PC-3 (cell line): ENCODE data around the gene APOE. TPM values are rescaled to one million over a fixed set of nuclear protein-coding genes. Genes with fewer than 3 reads are reported as not detected.
"Not testable (repeated sequence)": the region's sequence is repeated elsewhere in the genome, so short reads cannot be mapped to it uniquely, and the experiment has no call there.

Source experiments
- ATAC-seq: fragments of 200-7000 bp; cut with Tn5 transposase; 2 replicates; pipeline ENCODE4 v1.9.1; 2020; ENCODE audit warnings: mild to moderate bottlenecking, moderate library complexity
- BruUV-seq: library from RNA; stranded (reverse); fragments of 400-500 nt; replicated peaks from 2 replicates; lab custom pipeline; 2021; lab: Mats Ljungman, UMichigan
- CTCF ChIA-PET: fragments of 300-600 bp; sonication (Branson Sonifier 250); formaldehyde crosslinking; loops from one replicate; lab custom pipeline; 2022; ENCODE audit warnings: antibody characterized with exemption; lab: Charles Lee
- POLR2A ChIA-PET: fragments of 300-600 bp; sonication (Branson Sonifier 250); formaldehyde crosslinking; loops from one replicate; lab custom pipeline; 2022; ENCODE audit warnings: antibody characterized with exemption; ENCODE audit not compliant: unreplicated experiment; lab: Charles Lee
- DNase-seq: peaks from one replicate; pipeline ENCODE4 v3.0.0-alpha.2; 2015
- H2AFZ ChIP-seq: fragments of 300-600 bp; sonication (generic); 2 replicates; pipeline ENCODE4 v1.6.0; 2016; ENCODE audit warnings: antibody characterized with exemption, low read length
- H3F3A ChIP-seq: fragments of 300-600 bp; sonication (generic); one replicate; pipeline ENCODE4 v1.6.0; 2017; ENCODE audit warnings: antibody characterized with exemption, low read length, control low read depth, mild to moderate bottlenecking; ENCODE audit not compliant: unreplicated experiment
- H3K27ac ChIP-seq: fragments of 300-600 bp; sonication (generic); 2 replicates; pipeline ENCODE4 v1.5.1; 2016; ENCODE audit warnings: mild to moderate bottlenecking, low read length
- H3K27me3 ChIP-seq: fragments of 300-600 bp; sonication (generic); 2 replicates; pipeline ENCODE4 v1.6.1; 2016; ENCODE audit warnings: low read length, mixed read lengths
- H3K36me3 ChIP-seq: fragments of 300-600 bp; sonication (generic); 2 replicates; pipeline ENCODE4 v1.6.1; 2016; ENCODE audit warnings: low read depth, mixed run types, low read length, mixed read lengths
- H3K4me1 ChIP-seq: fragments of 300-600 bp; sonication (generic); 2 replicates; pipeline ENCODE4 v1.5.1; 2016; ENCODE audit warnings: low read length; ENCODE audit not compliant: insufficient read depth
- H3K4me2 ChIP-seq: fragments of 300-600 bp; sonication (generic); 2 replicates; pipeline ENCODE4 v1.6.0; 2016; ENCODE audit warnings: low read length
- H3K4me3 ChIP-seq: fragments of 300-600 bp; sonication (generic); 2 replicates; pipeline ENCODE4 v1.5.1; 2016; ENCODE audit warnings: mild to moderate bottlenecking, low read length, mixed read lengths
- H3K79me2 ChIP-seq: fragments of 300-600 bp; sonication (generic); 2 replicates; pipeline ENCODE4 v1.6.1; 2017; ENCODE audit warnings: low read length, mixed read lengths
- H3K9ac ChIP-seq: fragments of 300-600 bp; sonication (generic); 2 replicates; pipeline ENCODE4 v1.6.0; 2016; ENCODE audit warnings: mild to moderate bottlenecking, low read length
- H3K9me2 ChIP-seq: fragments of 300-600 bp; sonication (generic); replicated peaks from 2 replicates; pipeline ENCODE4 v1.6.1; 2016; ENCODE audit warnings: mixed run types, low read length, mixed read lengths
- H3K9me3 ChIP-seq: fragments of 300-600 bp; sonication (generic); 2 replicates; pipeline ENCODE4 v1.6.1; 2016; ENCODE audit warnings: low read length, mixed read lengths
- H4K20me1 ChIP-seq: fragments of 300-600 bp; sonication (generic); 2 replicates; pipeline ENCODE4 v1.6.1; 2016; ENCODE audit warnings: low read length, mixed read lengths
- EZH2 ChIP-seq: fragments of 300-600 bp; sonication (generic); IDR thresholded peaks from one replicate; pipeline ENCODE4 v1.6.1; 2017; ENCODE audit warnings: antibody characterized with exemption, mild to moderate bottlenecking, low read length; ENCODE audit not compliant: unreplicated experiment
- EZH2phosphoT487 ChIP-seq: fragments of 300-600 bp; sonication (generic); IDR thresholded peaks from 2 replicates; pipeline ENCODE4 v1.6.1; 2018; ENCODE audit warnings: mild to moderate bottlenecking, antibody characterized with exemption, low read length, borderline replicate concordance
- intact Hi-C: fragments of 100-400 bp; cut with micrococcal nuclease; formaldehyde crosslinking; loops from 2 replicates; pipeline ENCODE4 v1.9.0; 2023
- total RNA-seq: library from RNA; depleted of rRNA; stranded (reverse); fragments of >200 nt; gene quantifications from 2 replicates; pipeline ENCODE4 v1.2.3, GENCODE V29; 2014
- TF ChIP-seq, protein P1 (sequence below): fragments of 300-600 bp; sonication (generic); conservative IDR thresholded peaks from 2 replicates; pipeline ENCODE4 v1.5.1; 2017; ENCODE audit warnings: antibody characterized with exemption, low read depth, mild to moderate bottlenecking, low read length

APOE gene
- total RNA-seq, 1 experiment from 2014 or later = 3.6 TPM

DNA sequence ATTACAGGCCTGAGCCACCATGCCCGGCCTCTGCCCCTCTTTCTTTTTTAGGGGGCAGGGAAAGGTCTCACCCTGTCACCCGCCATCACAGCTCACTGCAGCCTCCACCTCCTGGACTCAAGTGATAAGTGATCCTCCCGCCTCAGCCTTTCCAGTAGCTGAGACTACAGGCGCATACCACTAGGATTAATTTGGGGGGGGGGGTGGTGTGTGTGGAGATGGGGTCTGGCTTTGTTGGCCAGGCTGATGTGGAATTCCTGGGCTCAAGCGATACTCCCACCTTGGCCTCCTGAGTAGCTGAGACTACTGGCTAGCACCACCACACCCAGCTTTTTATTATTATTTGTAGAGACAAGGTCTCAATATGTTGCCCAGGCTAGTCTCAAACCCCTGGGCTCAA is 4.2 kb downstream of the APOE start:
- Histone ChIP-seq H3K4me1 (peaks cover 10% of the 10 kb centered on the region), H3F3A (no peaks in the 10 kb centered on the region), H3K9ac (no peak overlapping the region), H3K9me3 (no peaks in the 10 kb centered on the region), H3K9me2 (no peaks in the 10 kb centered on the region), H3K27ac (no peak overlapping the region), H3K4me3 (no peak overlapping the region), H3K4me2 (no peak overlapping the region), H3K79me2 (no peaks in the 10 kb centered on the region), H4K20me1 (no peaks in the 10 kb centered on the region), H3K27me3 (no peaks in the 10 kb centered on the region), H3K36me3 (no peaks in the 10 kb centered on the region), H2AFZ (no peak overlapping the region)
- ATAC-seq (no peak), DNase-seq (no peak)
- intact Hi-C loops = loop anchor here (2.0 kb wide), 1 partner anchor 41 kb away; no protein-coding TSS in a partner anchor
- no TSS peak for BruUV-seq
- ChIA-PET POLR2A (no interaction called here), CTCF (no interaction called here)
- no peak for TF ChIP-seq EZH2phosphoT487
- TF ChIP-seq EZH2 = no peak
- TF ChIP-seq, protein P1, sequence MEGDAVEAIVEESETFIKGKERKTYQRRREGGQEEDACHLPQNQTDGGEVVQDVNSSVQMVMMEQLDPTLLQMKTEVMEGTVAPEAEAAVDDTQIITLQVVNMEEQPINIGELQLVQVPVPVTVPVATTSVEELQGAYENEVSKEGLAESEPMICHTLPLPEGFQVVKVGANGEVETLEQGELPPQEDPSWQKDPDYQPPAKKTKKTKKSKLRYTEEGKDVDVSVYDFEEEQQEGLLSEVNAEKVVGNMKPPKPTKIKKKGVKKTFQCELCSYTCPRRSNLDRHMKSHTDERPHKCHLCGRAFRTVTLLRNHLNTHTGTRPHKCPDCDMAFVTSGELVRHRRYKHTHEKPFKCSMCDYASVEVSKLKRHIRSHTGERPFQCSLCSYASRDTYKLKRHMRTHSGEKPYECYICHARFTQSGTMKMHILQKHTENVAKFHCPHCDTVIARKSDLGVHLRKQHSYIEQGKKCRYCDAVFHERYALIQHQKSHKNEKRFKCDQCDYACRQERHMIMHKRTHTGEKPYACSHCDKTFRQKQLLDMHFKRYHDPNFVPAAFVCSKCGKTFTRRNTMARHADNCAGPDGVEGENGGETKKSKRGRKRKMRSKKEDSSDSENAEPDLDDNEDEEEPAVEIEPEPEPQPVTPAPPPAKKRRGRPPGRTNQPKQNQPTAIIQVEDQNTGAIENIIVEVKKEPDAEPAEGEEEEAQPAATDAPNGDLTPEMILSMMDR = no peak

DNA sequence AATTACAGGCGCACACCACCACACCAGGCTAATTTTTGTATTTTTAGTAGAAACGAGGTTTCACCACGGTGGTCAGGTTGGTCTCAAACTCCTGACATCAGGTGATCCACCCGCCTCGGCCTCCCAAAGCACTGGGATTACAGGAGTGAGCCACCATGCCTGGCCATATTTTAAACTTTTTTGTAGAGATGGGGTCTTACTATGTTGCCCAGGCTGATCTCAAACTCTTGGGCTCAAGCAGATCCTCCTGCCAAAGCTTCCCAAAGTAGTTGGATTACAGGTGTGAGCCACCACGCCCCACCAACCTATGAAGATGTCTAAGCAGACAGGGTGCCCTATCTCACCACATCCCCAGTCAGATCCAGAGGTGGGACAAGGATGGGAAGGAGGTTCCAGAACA is 6.3 kb downstream of the APOE start:
- H4K20me1 ChIP-seq, H2AFZ ChIP-seq, H3K27me3 ChIP-seq, H3F3A ChIP-seq, POLR2A ChIA-PET, H3K4me1 ChIP-seq, CTCF ChIA-PET, H3K9me3 ChIP-seq, H3K4me3 ChIP-seq, H3K79me2 ChIP-seq, BruUV-seq, H3K4me2 ChIP-seq, H3K9ac ChIP-seq, DNase-seq, ATAC-seq, H3K27ac ChIP-seq, H3K36me3 ChIP-seq, H3K9me2 ChIP-seq: not testable (repeated sequence)
- intact Hi-C loops = loop anchor here (2.0 kb wide), 1 partner anchor 39 kb away; no protein-coding TSS in a partner anchor

DNA sequence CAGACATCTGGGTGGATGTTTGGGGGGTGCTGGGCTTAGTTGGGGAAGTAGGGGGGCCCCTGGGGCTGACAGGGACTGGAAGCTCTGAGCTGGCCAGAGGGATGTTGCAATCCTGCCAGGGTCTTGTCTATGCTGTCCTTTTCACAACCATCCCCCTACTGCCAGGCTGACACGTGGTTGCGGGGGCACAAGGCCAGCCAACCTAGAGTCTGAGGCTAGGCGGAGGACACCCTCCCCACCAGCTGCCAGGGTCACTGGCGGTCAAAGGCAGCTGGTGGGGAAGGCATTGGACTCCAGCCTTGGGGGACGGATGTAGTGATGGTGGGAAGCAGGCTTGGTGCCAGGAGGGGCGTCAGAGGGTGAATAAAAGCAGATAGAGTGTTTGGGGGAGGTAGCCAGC is 7.3 kb downstream of the APOE start:
- Histone ChIP-seq H3K27ac (no peak overlapping the region), H3K79me2 (no peaks in the 10 kb centered on the region), H3K27me3 (no peaks in the 10 kb centered on the region), H3K4me1 (peaks cover 10% of the 10 kb centered on the region), H3K9me3 (no peaks in the 10 kb centered on the region), H2AFZ (no peak overlapping the region), H4K20me1 (no peaks in the 10 kb centered on the region), H3K9ac (no peak overlapping the region), H3K9me2 (no peaks in the 10 kb centered on the region), H3K4me2 (no peak overlapping the region), H3K4me3 (no peak overlapping the region), H3K36me3 (no peaks in the 10 kb centered on the region), H3F3A (no peaks in the 10 kb centered on the region)
- BruUV-seq = no TSS peak
- DNase-seq (no peak), ATAC-seq (no peak)
- TF ChIP-seq EZH2phosphoT487 = no peak
- TF ChIP-seq EZH2 = no peak
- TF ChIP-seq, protein P1 = no peak
- CTCF ChIA-PET = no interaction called here
- POLR2A ChIA-PET = no interaction called here
- intact Hi-C loops = no loop called here

DNA sequence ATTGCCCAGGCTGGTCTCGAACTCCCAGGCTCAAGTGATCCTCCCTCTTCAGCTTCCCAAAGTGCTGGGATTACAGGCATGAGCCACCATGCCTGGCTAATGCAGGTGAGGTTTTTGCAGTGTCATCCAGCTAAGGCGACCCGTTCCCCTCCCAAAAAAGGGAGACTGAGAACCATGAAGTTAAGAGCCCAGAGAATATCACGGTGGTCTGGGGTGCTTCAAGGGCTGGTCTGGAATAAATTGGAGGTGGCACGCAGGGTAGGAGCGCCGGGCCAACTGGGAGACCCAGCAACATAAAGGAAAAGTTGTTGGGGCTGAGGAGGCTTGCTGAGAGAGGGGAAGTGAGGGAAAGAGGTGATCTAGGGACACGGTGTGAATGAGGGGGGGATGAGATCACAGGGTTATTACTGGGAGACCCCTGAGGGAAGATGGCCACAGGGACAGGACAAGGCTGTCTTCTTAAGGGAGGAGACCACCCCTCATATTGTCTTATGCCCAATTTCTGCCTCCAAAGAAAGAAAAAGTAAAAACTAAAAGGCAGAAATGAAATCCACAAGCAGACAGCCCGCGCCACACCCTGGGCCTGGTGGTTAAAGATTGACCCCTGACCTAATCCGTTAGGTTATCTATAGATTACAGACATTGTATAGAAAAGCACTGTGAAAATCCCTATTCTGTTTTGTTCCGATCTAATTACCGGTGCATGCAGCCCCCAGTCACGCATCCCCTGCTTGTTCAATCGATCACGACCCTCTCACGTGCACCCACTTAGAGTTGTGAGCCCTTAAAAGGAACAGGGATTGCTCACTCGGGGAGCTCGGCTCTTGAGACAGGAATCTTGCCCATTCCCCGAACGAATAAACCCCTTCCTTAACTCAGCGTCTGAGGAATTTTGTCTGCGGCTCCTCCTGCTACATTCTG is 8.2 kb downstream of the APOE start:
- H3K9me3 ChIP-seq, CTCF ChIA-PET, H3K4me3 ChIP-seq, BruUV-seq, H4K20me1 ChIP-seq, DNase-seq, H3K9me2 ChIP-seq, H3K27ac ChIP-seq, H3K27me3 ChIP-seq, H3K4me1 ChIP-seq, H3F3A ChIP-seq, POLR2A ChIA-PET, H2AFZ ChIP-seq, H3K9ac ChIP-seq, H3K79me2 ChIP-seq, intact Hi-C loops, H3K36me3 ChIP-seq, ATAC-seq: not testable (repeated sequence)
- H3K4me2 ChIP-seq = peak overlapping the region; percentile 82; the same call in 1 of the 2 replicates
